ENCODE measurements around the gene GINS1. TPM values are rescaled to one million over a fixed set of nuclear protein-coding genes. Genes with fewer than 3 reads are reported as not detected.

Gene GINS1
- total RNA-seq, 1 donor from 2014 or later, result 5.3 TPM

GRCh38 chr20:25372584-25373336 is 34.7 kb upstream of the GINS1 start:
- H3K4me1 Mint-ChIP-seq (ENCODE audit: low read depth, unreplicated experiment), result peaks cover 3% of the 10 kb centered on the region
- no peak for TF ChIP-seq CTCF (IDR thresholded peaks at IDR 0.05; ENCODE audit: partially characterized antibody, unreplicated experiment)
- H3K27ac Mint-ChIP-seq (ENCODE audit: unreplicated experiment), result no peak overlapping the region
- peaks cover 9% of the 10 kb centered on the region for H3K9me3 Mint-ChIP-seq (ENCODE audit: unreplicated experiment)
- H3K27me3 Mint-ChIP-seq (ENCODE audit: unreplicated experiment), result peaks cover 3% of the 10 kb centered on the region
- no peak overlapping the region for H3K4me3 Mint-ChIP-seq (ENCODE audit: unreplicated experiment)
- H3K36me3 Mint-ChIP-seq (ENCODE audit: unreplicated experiment), result peaks cover 23% of the 10 kb centered on the region
- DNase-seq, result no peak

DNA sequence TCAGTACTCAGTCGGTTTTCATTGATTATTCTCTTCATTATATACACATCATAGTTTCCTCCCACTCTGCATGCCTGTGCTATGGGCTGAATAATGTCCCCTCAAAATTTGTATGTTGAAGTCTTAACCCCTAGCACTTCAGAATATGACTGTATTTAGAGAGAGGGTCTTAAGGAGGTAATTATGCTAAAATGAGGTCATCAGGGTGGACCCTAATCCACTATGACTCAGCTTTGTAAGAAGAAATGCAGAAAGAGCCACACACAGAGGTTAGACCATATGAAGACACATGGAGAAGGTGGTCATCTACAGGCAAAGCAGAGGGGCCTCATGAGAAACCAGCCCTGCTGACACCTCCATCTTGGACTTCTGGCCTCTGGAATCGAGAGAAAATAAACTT is 32.6 kb upstream of the GINS1 start:
- peaks cover 23% of the 10 kb centered on the region for H3K36me3 Mint-ChIP-seq (ENCODE audit: unreplicated experiment)
- H3K27ac Mint-ChIP-seq (ENCODE audit: unreplicated experiment), result no peak overlapping the region
- peaks cover 3% of the 10 kb centered on the region for H3K27me3 Mint-ChIP-seq (ENCODE audit: unreplicated experiment)
- H3K4me3 Mint-ChIP-seq (ENCODE audit: unreplicated experiment), result no peak overlapping the region
- TF ChIP-seq CTCF (IDR thresholded peaks at IDR 0.05; ENCODE audit: partially characterized antibody, unreplicated experiment), result no peak
- DNase-seq, result no peak
- peaks cover 18% of the 10 kb centered on the region for H3K4me1 Mint-ChIP-seq (ENCODE audit: low read depth, unreplicated experiment)
- H3K9me3 Mint-ChIP-seq (ENCODE audit: unreplicated experiment), result peaks cover 15% of the 10 kb centered on the region

GRCh38 chr20:25376236-25376635 is 31.2 kb upstream of the GINS1 start:
- H3K27me3 Mint-ChIP-seq (ENCODE audit: unreplicated experiment), result no peaks in the 10 kb centered on the region
- peaks cover 10% of the 10 kb centered on the region for H3K9me3 Mint-ChIP-seq (ENCODE audit: unreplicated experiment)

DNA sequence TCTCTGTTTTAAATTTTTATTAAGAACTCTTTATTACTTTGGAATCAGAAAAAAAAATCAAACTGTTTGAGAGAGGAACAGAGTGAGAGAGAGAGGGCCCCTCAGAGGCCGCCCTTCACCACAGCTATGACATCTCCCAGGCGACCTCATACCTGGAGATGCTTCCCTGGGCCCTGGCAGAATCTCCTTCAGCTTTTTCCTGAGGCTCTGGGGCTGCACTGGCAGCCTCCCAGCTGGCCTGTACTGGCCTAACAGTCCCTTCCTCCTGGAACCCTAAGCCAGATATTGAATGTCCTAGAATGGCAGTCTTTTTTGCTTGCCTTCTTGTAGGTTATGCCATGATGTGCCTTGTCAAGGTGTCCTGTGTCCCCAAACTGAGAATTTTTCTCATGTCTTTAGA is 30.6 kb upstream of the GINS1 start:
- H3K9me3 Mint-ChIP-seq (ENCODE audit: unreplicated experiment), result peaks cover 10% of the 10 kb centered on the region
- no peak overlapping the region for H3K4me3 Mint-ChIP-seq (ENCODE audit: unreplicated experiment)
- H3K4me1 Mint-ChIP-seq (ENCODE audit: low read depth, unreplicated experiment), result peaks cover 30% of the 10 kb centered on the region
- no peaks in the 10 kb centered on the region for H3K27me3 Mint-ChIP-seq (ENCODE audit: unreplicated experiment)
- H3K27ac Mint-ChIP-seq (ENCODE audit: unreplicated experiment), result no peak overlapping the region
- no peak for DNase-seq
- peaks cover 29% of the 10 kb centered on the region for H3K36me3 Mint-ChIP-seq (ENCODE audit: unreplicated experiment)
- TF ChIP-seq CTCF (IDR thresholded peaks at IDR 0.05; ENCODE audit: partially characterized antibody, unreplicated experiment), result no peak

More at GRCh38 chr20:25376236-25376635, 31.2 kb upstream of the GINS1 start:
- Mint-ChIP-seq H3K36me3 (ENCODE audit: unreplicated experiment) (peaks cover 29% of the 10 kb centered on the region), H3K27ac (ENCODE audit: unreplicated experiment) (no peak overlapping the region), H3K4me1 (ENCODE audit: low read depth, unreplicated experiment) (peaks cover 30% of the 10 kb centered on the region), H3K4me3 (ENCODE audit: unreplicated experiment) (no peak overlapping the region)
- DNase-seq, result no peak
- no peak for TF ChIP-seq CTCF (IDR thresholded peaks at IDR 0.05; ENCODE audit: partially characterized antibody, unreplicated experiment)

GRCh38 chr20:25378189-25378883 is 29.1 kb upstream of the GINS1 start:
- Mint-ChIP-seq H3K4me3 (ENCODE audit: unreplicated experiment) (peak overlapping the region; percentile 55), H3K9me3 (ENCODE audit: unreplicated experiment) (peaks cover 12% of the 10 kb centered on the region), H3K36me3 (ENCODE audit: unreplicated experiment) (peaks cover 17% of the 10 kb centered on the region), H3K27ac (ENCODE audit: unreplicated experiment) (peak overlapping the region; percentile 19), H3K4me1 (ENCODE audit: low read depth, unreplicated experiment) (peaks cover 36% of the 10 kb centered on the region), H3K27me3 (ENCODE audit: unreplicated experiment) (no peaks in the 10 kb centered on the region)
- DNase-seq, result no peak
- TF ChIP-seq CTCF (IDR thresholded peaks at IDR 0.05; ENCODE audit: partially characterized antibody, unreplicated experiment), result no peak

All from glutamatergic neuron (in vitro differentiated cells).